Measurements from ENCODE around the gene HNF1A. TPM values are rescaled to one million over a fixed set of nuclear protein-coding genes. Genes with fewer than 3 reads are reported as not detected.

HNF1A gene
- total RNA-seq, 1 experiment from 2014 or later: not detected

GRCh38 chr12:121025442-121026226, 47.3 kb downstream of the HNF1A start:
- no peak for DNase-seq (ENCODE audit: low read depth, low spot score)
- no TSS peak for BruUV-seq (replicated peaks)
- no peaks in the 10 kb centered on the region for H3K27me3 ChIP-seq (ENCODE audit: insufficient read depth, low read length)
- H3K79me2 ChIP-seq (ENCODE audit: insufficient read depth, low read length): no peaks in the 10 kb centered on the region
- H3K9me3 ChIP-seq (ENCODE audit: control insufficient read depth in 1 of 2, insufficient read depth in 1 of 2, low read depth in 1 of 2, low read length in 2 of 2): no peaks in the 10 kb centered on the region
- no peak overlapping the region for H3K9ac ChIP-seq (ENCODE audit: low read length)
- no peak overlapping the region for H3K27ac ChIP-seq (ENCODE audit: low read depth, low read length)
- H4K20me1 ChIP-seq (ENCODE audit: insufficient read depth): no peaks in the 10 kb centered on the region
- ChIA-PET POLR2A (no interaction called here), CTCF (interaction anchor here (0.5 kb wide), 1 partner anchor 9 kb away, joined by 3 read pairs; no protein-coding TSS in a partner anchor), RAD21 (ENCODE audit: low non-redundant PET in 1 of 2, low total read pairs in 2 of 2, uncharacterized antibody in 2 of 2, unreplicated experiment in 2 of 2) (no interaction called here)
- H2AFZ ChIP-seq (ENCODE audit: low read depth, low read length, poor library complexity, severe bottlenecking): no peak overlapping the region
- no peak overlapping the region for H3K4me2 ChIP-seq (ENCODE audit: low read length)
- TF ChIP-seq ZFX (IDR thresholded peaks at IDR 0.05) (no peak), ZBTB33 (IDR thresholded peaks at IDR 0.05; ENCODE audit: extremely low read depth, insufficient replicate concordance, low read length) (no peak), CTCF (IDR thresholded peaks at IDR 0.05 in 2 of 3, conservative IDR thresholded peaks at IDR 0.05 in 1 of 3; ENCODE audit: borderline replicate concordance in 1 of 3, insufficient read depth in 1 of 3, low read depth in 2 of 3, low read length in 2 of 3) (no peak), FOSL1 (IDR thresholded peaks at IDR 0.05; ENCODE audit: low read depth) (no peak), TCF7L2 (IDR thresholded peaks at IDR 0.05; ENCODE audit: borderline replicate concordance, extremely low read depth, insufficient read depth, insufficient read length) (no peak), RAD21 (IDR thresholded peaks at IDR 0.05; ENCODE audit: low read depth) (no peak), ZNF274 (IDR thresholded peaks at IDR 0.05; ENCODE audit: low read depth, low read length) (no peak), SP1 (IDR thresholded peaks at IDR 0.05; ENCODE audit: low read depth) (no peak), EGR1 (IDR thresholded peaks at IDR 0.05; ENCODE audit: low read depth) (no peak), SIN3A (IDR thresholded peaks at IDR 0.05; ENCODE audit: low read depth) (no peak), JUND (IDR thresholded peaks at IDR 0.05) (no peak), CBX3 (IDR thresholded peaks at IDR 0.05; ENCODE audit: low read depth) (no peak), EZH2 (IDR thresholded peaks at IDR 0.05) (no peak), POLR2A (IDR thresholded peaks at IDR 0.05; ENCODE audit: borderline replicate concordance, extremely low read depth, insufficient read depth, insufficient read length) (no peak), POLR2AphosphoS5 (IDR thresholded peaks at IDR 0.05; ENCODE audit: low read depth, low read length) (no peak), CEBPB (IDR thresholded peaks at IDR 0.05; ENCODE audit: low read depth) (no peak), YY1 (IDR thresholded peaks at IDR 0.05; ENCODE audit: extremely low read depth, insufficient replicate concordance, low read depth, low read length) (no peak), SRF (IDR thresholded peaks at IDR 0.05; ENCODE audit: low read depth) (no peak)
- TF ChIP-seq, protein P1, sequence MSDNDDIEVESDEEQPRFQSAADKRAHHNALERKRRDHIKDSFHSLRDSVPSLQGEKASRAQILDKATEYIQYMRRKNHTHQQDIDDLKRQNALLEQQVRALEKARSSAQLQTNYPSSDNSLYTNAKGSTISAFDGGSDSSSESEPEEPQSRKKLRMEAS (IDR thresholded peaks at IDR 0.05): no peak
- TF ChIP-seq, protein P2, sequence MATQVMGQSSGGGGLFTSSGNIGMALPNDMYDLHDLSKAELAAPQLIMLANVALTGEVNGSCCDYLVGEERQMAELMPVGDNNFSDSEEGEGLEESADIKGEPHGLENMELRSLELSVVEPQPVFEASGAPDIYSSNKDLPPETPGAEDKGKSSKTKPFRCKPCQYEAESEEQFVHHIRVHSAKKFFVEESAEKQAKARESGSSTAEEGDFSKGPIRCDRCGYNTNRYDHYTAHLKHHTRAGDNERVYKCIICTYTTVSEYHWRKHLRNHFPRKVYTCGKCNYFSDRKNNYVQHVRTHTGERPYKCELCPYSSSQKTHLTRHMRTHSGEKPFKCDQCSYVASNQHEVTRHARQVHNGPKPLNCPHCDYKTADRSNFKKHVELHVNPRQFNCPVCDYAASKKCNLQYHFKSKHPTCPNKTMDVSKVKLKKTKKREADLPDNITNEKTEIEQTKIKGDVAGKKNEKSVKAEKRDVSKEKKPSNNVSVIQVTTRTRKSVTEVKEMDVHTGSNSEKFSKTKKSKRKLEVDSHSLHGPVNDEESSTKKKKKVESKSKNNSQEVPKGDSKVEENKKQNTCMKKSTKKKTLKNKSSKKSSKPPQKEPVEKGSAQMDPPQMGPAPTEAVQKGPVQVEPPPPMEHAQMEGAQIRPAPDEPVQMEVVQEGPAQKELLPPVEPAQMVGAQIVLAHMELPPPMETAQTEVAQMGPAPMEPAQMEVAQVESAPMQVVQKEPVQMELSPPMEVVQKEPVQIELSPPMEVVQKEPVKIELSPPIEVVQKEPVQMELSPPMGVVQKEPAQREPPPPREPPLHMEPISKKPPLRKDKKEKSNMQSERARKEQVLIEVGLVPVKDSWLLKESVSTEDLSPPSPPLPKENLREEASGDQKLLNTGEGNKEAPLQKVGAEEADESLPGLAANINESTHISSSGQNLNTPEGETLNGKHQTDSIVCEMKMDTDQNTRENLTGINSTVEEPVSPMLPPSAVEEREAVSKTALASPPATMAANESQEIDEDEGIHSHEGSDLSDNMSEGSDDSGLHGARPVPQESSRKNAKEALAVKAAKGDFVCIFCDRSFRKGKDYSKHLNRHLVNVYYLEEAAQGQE (IDR thresholded peaks at IDR 0.05; ENCODE audit: low read depth): no peak
- H3K4me3 ChIP-seq (replicated peaks in 1 of 2; ENCODE audit: low read depth in 1 of 2, low read length in 2 of 2): no peak overlapping the region
- intact Hi-C loops (cut with micrococcal nuclease): no loop called here
- no peaks in the 10 kb centered on the region for H3K9me2 ChIP-seq (ENCODE audit: insufficient read depth)
- H3K4me1 ChIP-seq (ENCODE audit: control insufficient read depth in 1 of 2, insufficient read depth in 2 of 2, low read length in 2 of 2): peaks cover 0 to 8% of the 10 kb centered on the region in 2 experiments; a peak in 1 of 4 replicates
- no peaks in the 10 kb centered on the region for H3K36me3 ChIP-seq (ENCODE audit: control insufficient read depth in 1 of 2, insufficient read depth in 2 of 2, low read length in 2 of 2)
- ATAC-seq: no peak
